MCF 10A (cell line): ENCODE measurements around the gene GLYATL1B. TPM values are rescaled to one million over a fixed set of nuclear protein-coding genes. Genes with fewer than 3 reads are reported as not detected.

ENCODE experiments used
- BruUV-seq: library from RNA; stranded (reverse); fragments of 400-500 nt; replicated peaks from 2 replicates; lab custom pipeline; 2021; lab: Mats Ljungman, UMichigan
- CTCF ChIA-PET: fragments of 300-600 bp; sonication (Branson Sonifier 250); formaldehyde crosslinking; extraction: SDS; loops from one replicate; lab custom pipeline; 2021; ENCODE audit warnings: antibody characterized with exemption, inconsistent platforms; lab: Yijun Ruan, JAX
- POLR2A ChIA-PET: fragments of 300-600, 350-650 bp; sonication (Branson Sonifier 250); formaldehyde crosslinking; extraction: SDS; loops from one replicate; lab custom pipeline; 2020; ENCODE audit warnings: antibody characterized with exemption, inconsistent platforms; lab: Yijun Ruan, JAX
- DNase-seq: peaks from one replicate; pipeline ENCODE4 v3.0.0-alpha.2; 2018; ENCODE audit not compliant: unreplicated experiment
- H3K27ac Mint-ChIP-seq: one replicate; pipeline ENCODE4 v1.8.0; 2022; ENCODE audit warnings: mild to moderate bottlenecking, low read depth, mixed read lengths; ENCODE audit not compliant: unreplicated experiment
- H3K27me3 Mint-ChIP-seq: one replicate; pipeline ENCODE4 v1.8.0; 2022; ENCODE audit warnings: mixed read lengths; ENCODE audit not compliant: insufficient read depth, unreplicated experiment
- H3K36me3 Mint-ChIP-seq: one replicate; pipeline ENCODE4 v1.8.0; 2022; ENCODE audit warnings: mild to moderate bottlenecking, moderate library complexity, mixed read lengths; ENCODE audit not compliant: insufficient read depth, unreplicated experiment
- H3K4me1 Mint-ChIP-seq: one replicate; pipeline ENCODE4 v1.8.0; 2022; ENCODE audit warnings: mixed read lengths; ENCODE audit not compliant: insufficient read depth, unreplicated experiment
- H3K4me3 Mint-ChIP-seq: one replicate; pipeline ENCODE4 v1.8.0; 2022; ENCODE audit warnings: mild to moderate bottlenecking, moderate library complexity, mixed read lengths; ENCODE audit not compliant: unreplicated experiment
- H3K9me3 Mint-ChIP-seq: one replicate; pipeline ENCODE4 v1.8.0; 2022; ENCODE audit warnings: mixed read lengths; ENCODE audit not compliant: unreplicated experiment
- CTCF ChIP-seq: fragments of 200-600 bp; IDR thresholded peaks from one replicate; pipeline ENCODE4 v1.8.0; 2022; ENCODE audit warnings: antibody characterized with exemption, mild to moderate bottlenecking; ENCODE audit not compliant: unreplicated experiment
- intact Hi-C: fragments of 100-400 bp; cut with micrococcal nuclease; formaldehyde crosslinking; loops from 2 replicates; pipeline ENCODE4 v1.14.1; 2022
- total RNA-seq: library from RNA; stranded (reverse); gene quantifications from 2 replicates; pipeline ENCODE4 v1.2.3, GENCODE V29; 2022

GLYATL1B gene
- total RNA-seq, 1 experiment from 2014 or later, result not detected

- no peaks in the 10 kb centered on the region for H3K27me3 Mint-ChIP-seq
- BruUV-seq, result no TSS peak
- peaks cover 14% of the 10 kb centered on the region for H3K36me3 Mint-ChIP-seq
- ChIA-PET CTCF (interaction anchor here (0.6 to 10.2 kb wide), 8 partner anchors 16 to 1065 kb away, joined by 3 to 146 read pairs (median 4); partner anchors contain the start of gene FAM111B), POLR2A (interaction anchor here (1.1 to 2.7 kb wide), 5 partner anchors 10 to 40 kb away, joined by 4 to 27 read pairs (median 5); partner anchors contain the start of gene DTX4)
- peaks cover 42% of the 10 kb centered on the region for H3K4me1 Mint-ChIP-seq
- H3K4me3 Mint-ChIP-seq, result no peak overlapping the region
- no peak for DNase-seq
- H3K9me3 Mint-ChIP-seq, result no peaks in the 10 kb centered on the region
- intact Hi-C loops, result loop anchor here (5.0 kb wide), 2 partner anchors 239 to 564 kb away; partner anchors contain the start of genes LPXN and ZFP91
- TF ChIP-seq CTCF, result no peak
- H3K27ac Mint-ChIP-seq, result no peak overlapping the region
Measured at GRCh38 chr11:59141191-59141590, 55.1 kb downstream of the GLYATL1B start.

- ChIA-PET POLR2A (interaction anchor here (0.6 to 2.7 kb wide), 14 partner anchors 9 to 628 kb away, joined by 3 to 27 read pairs (median 4); partner anchors contain the start of genes DTX4 and FAM111B), CTCF (interaction anchor here (0.6 to 10.2 kb wide), 16 partner anchors 10 to 1065 kb away, joined by 3 to 146 read pairs (median 3); partner anchors contain the start of gene DTX4)
- TSS peak; percentile 53 for BruUV-seq
Measured at GRCh38 chr11:59141673-59142460, 55.8 kb downstream of the GLYATL1B start.

GRCh38 chr11:59142530-59143507 is 56.7 kb downstream of the GLYATL1B start, which contains the start of gene FAM111A:
Gene FAM111A (plus strand): TSS chr11:59142856. CDS start chr11:59148873, 6,017 bp downstream.
- BruUV-seq, result TSS peak; percentile 68
- Mint-ChIP-seq H3K36me3 (peaks cover 3% of the 10 kb centered on the region), H3K4me1 (peaks cover 50% of the 10 kb centered on the region), H3K4me3 (peak within 1 kb of the TSS; percentile 97), H3K27me3 (no peaks in the 10 kb centered on the region), H3K27ac (peak within 1 kb of the TSS; percentile 98), H3K9me3 (no peaks in the 10 kb centered on the region)
- peak; percentile 6 for TF ChIP-seq CTCF
- intact Hi-C loops, result loop anchor here (1.0 to 5.0 kb wide), 5 partner anchors 15 to 566 kb away; partner anchors contain the start of genes FAM111B, LPXN and ZFP91
- peak; percentile 95 for DNase-seq
- POLR2A ChIA-PET, result interaction anchor here (0.6 to 2.7 kb wide), 16 partner anchors 10 to 1821 kb away, joined by 3 to 27 read pairs (median 4); partner anchors contain the start of genes DTX4, FAM111B and ZFP91
- CTCF ChIA-PET, result interaction anchor here (0.6 to 10.2 kb wide), 11 partner anchors 9 to 512 kb away, joined by 3 to 146 read pairs (median 3); partner anchors contain the start of gene DTX4

More at GRCh38 chr11:59141673-59142460, 55.8 kb downstream of the GLYATL1B start:
- Mint-ChIP-seq H3K9me3 (no peaks in the 10 kb centered on the region), H3K27me3 (no peaks in the 10 kb centered on the region), H3K4me1 (peaks cover 46% of the 10 kb centered on the region), H3K4me3 (peak overlapping the region; percentile 97), H3K27ac (peak overlapping the region; percentile 98), H3K36me3 (peaks cover 11% of the 10 kb centered on the region)
- intact Hi-C loops, result loop anchor here (1.0 to 5.0 kb wide), 5 partner anchors 16 to 565 kb away; partner anchors contain the start of genes FAM111B, LPXN and ZFP91
- DNase-seq, result no peak
- no peak for TF ChIP-seq CTCF
